HL-60 (cell line): ENCODE measurements around the gene INKA2.

Experiments
- CTCF ChIP-seq: IDR thresholded peaks from one replicate; pipeline ENCODE4 v1.5.1; 2011; ENCODE audit warnings: low read length, control low read depth, inconsistent platforms; ENCODE audit not compliant: insufficient read depth
- POLR2AphosphoS5 ChIP-seq: IDR thresholded peaks from 2 replicates; pipeline ENCODE4 v1.6.1; 2012; ENCODE audit warnings: low read depth
- REST ChIP-seq: IDR thresholded peaks from 2 replicates; pipeline ENCODE4 v1.6.1; 2012; ENCODE audit warnings: low read depth; ENCODE audit not compliant: insufficient replicate concordance
- SPI1 ChIP-seq: IDR thresholded peaks from 2 replicates; pipeline ENCODE4 v1.6.1; 2012; ENCODE audit warnings: low read depth, mild to moderate bottlenecking, borderline replicate concordance

GRCh38 chr1:111725192-111725591, 14.0 kb downstream of the INKA2 start:
- TF ChIP-seq CTCF: no peak
- no peak for TF ChIP-seq REST
- no peak for TF ChIP-seq POLR2AphosphoS5
- TF ChIP-seq SPI1: no peak
